ENCODE results near the gene MANSC4. TPM values are rescaled to one million over a fixed set of nuclear protein-coding genes. Genes with fewer than 3 reads are reported as not detected.

The MANSC4 gene
- total and polyA plus RNA-seq, 2 donors: not detected

Small RNAs within 50 kb of the gene (small RNA-seq; reads per million reads assigned to genes)
- gene RF00019 (not detected), gene RF02271 (not detected)

Other genes starting within 250 kb of the MANSC4 start
- 0.95 TPM for gene REP15, start 83.8 kb downstream of the MANSC4 start, total RNA-seq
- gene REP15, start 83.8 kb downstream of the MANSC4 start, polyA plus RNA-seq: 0.84 TPM
- gene MRPS35, start 69.4 kb downstream of the MANSC4 start, total RNA-seq: 83.5 TPM
- gene MRPS35, start 69.4 kb downstream of the MANSC4 start, polyA plus RNA-seq: 40.9 TPM
- gene KLHL42, start within 50 bp of the MANSC4 start, total RNA-seq: 70.0 TPM
- gene KLHL42, start within 50 bp of the MANSC4 start, polyA plus RNA-seq: 39.5 TPM
- 13.7 TPM for gene PTHLH, start 192.5 kb upstream of the MANSC4 start, total RNA-seq
- 7.5 TPM for gene PTHLH, start 192.5 kb upstream of the MANSC4 start, polyA plus RNA-seq